ENCODE data around the gene SPATS1.

The SPATS1 gene

DNA sequence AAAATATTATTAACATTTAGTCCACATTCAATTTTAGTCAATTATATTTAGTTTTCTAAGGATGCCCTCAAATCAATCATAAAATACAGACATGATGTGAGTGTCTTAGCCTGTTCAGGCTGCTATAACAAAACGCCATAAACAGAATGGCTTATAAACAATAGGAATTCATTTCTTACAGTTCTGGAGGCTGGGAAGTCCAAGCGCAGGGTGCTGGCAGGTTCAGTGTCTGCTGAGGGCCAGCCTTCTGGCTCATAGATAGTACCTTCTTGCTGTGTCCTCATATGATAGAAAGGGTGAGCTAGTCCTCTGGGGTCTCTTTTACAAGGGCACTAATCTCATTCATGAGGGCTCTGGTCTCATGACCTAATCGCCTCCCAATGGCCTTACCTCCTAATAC, 35.0 kb downstream of the SPATS1 start:
- no peak overlapping the region for H3K4me3 ChIP-seq (ENCODE audit: low read depth, low read length)
- no peaks in the 10 kb centered on the region for H3K9me3 ChIP-seq (ENCODE audit: control insufficient read depth, low read length)
- no peak overlapping the region for H2AFZ ChIP-seq
- no peaks in the 10 kb centered on the region for H3K79me2 ChIP-seq
- no peak overlapping the region for H3K27ac ChIP-seq
- no peak overlapping the region for H3K9ac ChIP-seq
- TF ChIP-seq, protein P1, sequence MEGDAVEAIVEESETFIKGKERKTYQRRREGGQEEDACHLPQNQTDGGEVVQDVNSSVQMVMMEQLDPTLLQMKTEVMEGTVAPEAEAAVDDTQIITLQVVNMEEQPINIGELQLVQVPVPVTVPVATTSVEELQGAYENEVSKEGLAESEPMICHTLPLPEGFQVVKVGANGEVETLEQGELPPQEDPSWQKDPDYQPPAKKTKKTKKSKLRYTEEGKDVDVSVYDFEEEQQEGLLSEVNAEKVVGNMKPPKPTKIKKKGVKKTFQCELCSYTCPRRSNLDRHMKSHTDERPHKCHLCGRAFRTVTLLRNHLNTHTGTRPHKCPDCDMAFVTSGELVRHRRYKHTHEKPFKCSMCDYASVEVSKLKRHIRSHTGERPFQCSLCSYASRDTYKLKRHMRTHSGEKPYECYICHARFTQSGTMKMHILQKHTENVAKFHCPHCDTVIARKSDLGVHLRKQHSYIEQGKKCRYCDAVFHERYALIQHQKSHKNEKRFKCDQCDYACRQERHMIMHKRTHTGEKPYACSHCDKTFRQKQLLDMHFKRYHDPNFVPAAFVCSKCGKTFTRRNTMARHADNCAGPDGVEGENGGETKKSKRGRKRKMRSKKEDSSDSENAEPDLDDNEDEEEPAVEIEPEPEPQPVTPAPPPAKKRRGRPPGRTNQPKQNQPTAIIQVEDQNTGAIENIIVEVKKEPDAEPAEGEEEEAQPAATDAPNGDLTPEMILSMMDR (IDR thresholded peaks at IDR 0.05) = no peak
- H3K36me3 ChIP-seq (ENCODE audit: control insufficient read depth, insufficient read depth, low read length) = no peaks in the 10 kb centered on the region
- no peak overlapping the region for H3K4me2 ChIP-seq (ENCODE audit: low read length)
- no peaks in the 10 kb centered on the region for H3K4me1 ChIP-seq
- H3K27me3 ChIP-seq (ENCODE audit: control insufficient read depth, insufficient read depth, low read length) = no peaks in the 10 kb centered on the region

DNA sequence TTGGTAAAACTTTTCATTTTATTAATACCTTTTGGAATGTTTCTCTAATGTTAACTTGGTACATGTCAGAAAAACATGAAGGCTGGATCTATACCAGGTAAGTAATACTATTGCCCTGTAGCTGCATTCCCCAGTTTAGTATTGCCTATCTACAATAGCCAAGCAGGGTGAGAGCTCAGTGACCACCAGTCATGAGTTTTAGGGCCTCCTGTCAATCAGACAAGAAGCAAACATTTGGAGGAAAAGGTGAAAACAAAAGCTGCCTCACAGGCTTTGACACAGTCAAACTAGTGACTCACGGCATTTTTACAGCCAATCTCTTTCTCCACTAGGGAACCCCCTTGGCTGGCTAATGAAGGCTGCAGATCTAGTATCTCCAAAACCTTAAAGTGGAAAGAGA, 35.5 kb downstream of the SPATS1 start:
- H2AFZ ChIP-seq = no peak overlapping the region
- no peak overlapping the region for H3K4me2 ChIP-seq (ENCODE audit: low read length)
- no peak overlapping the region for H3K4me3 ChIP-seq (ENCODE audit: low read depth, low read length)
- H3K27ac ChIP-seq = no peak overlapping the region
- H3K36me3 ChIP-seq (ENCODE audit: control insufficient read depth, insufficient read depth, low read length) = no peaks in the 10 kb centered on the region
- H3K4me1 ChIP-seq = no peaks in the 10 kb centered on the region
- H3K27me3 ChIP-seq (ENCODE audit: control insufficient read depth, insufficient read depth, low read length) = no peaks in the 10 kb centered on the region
- H3K79me2 ChIP-seq = no peaks in the 10 kb centered on the region
- no peak overlapping the region for H3K9ac ChIP-seq
- H3K9me3 ChIP-seq (ENCODE audit: control insufficient read depth, low read length) = no peaks in the 10 kb centered on the region
- TF ChIP-seq, protein P1 (IDR thresholded peaks at IDR 0.05) = no peak

DNA sequence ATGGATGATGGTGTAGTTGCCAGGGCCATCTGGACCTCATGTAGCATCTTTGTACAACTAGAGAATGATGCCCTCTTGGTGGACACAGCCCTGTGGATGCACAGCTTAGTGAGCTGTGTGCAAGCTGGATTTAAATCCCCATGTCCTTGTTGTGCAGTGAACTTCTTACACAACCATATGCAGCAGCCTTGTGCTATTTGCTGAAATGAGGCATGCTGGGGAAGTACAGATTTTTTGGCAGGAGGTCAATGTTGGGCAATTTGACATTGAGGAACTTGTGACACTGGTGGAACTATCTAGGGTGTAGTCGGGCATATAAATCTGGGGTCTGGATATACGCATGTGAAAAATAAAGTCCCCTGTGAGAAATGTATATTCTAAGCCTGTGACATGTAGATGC, 39.3 kb downstream of the SPATS1 start:
- no peak overlapping the region for H3K27ac ChIP-seq
- no peaks in the 10 kb centered on the region for H3K9me3 ChIP-seq (ENCODE audit: control insufficient read depth, low read length)
- no peaks in the 10 kb centered on the region for H3K36me3 ChIP-seq (ENCODE audit: control insufficient read depth, insufficient read depth, low read length)
- H3K9ac ChIP-seq = no peak overlapping the region
- H3K79me2 ChIP-seq = no peaks in the 10 kb centered on the region
- H3K4me2 ChIP-seq (ENCODE audit: low read length) = no peak overlapping the region
- TF ChIP-seq, protein P1 (IDR thresholded peaks at IDR 0.05) = no peak
- H2AFZ ChIP-seq = no peak overlapping the region
- no peak overlapping the region for H3K4me3 ChIP-seq (ENCODE audit: low read depth, low read length)
- H3K4me1 ChIP-seq = peaks cover 2% of the 10 kb centered on the region
- H3K27me3 ChIP-seq (ENCODE audit: control insufficient read depth, insufficient read depth, low read length) = no peaks in the 10 kb centered on the region

DNA sequence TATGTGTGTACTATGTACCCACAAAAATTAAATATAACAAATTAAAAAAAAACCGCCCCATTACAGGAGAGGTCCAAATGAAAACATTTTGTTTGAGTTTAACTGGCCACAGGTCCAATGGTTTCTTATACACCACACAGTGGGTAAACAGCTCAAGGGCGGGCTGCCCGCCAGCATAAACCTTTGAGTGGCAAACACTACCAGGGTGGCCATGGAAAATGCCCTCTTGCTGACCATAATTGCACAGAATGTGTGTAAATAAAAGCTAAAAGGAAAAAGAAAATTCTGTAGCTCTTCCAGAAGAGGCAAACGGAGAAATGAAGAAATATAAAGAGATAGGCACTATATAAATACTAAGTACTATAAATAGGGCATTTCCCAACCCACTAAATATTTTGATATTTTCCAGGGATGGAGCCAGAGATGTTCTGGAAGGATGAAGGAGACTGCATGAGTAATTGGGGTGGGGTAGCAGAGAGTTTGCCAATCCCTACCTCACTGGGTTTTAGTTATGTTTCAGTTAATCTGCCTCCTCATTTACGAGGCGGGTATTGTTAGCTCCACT, 44.0 kb downstream of the SPATS1 start:
- Histone ChIP-seq H3K27ac (no peak overlapping the region), H2AFZ (peak overlapping the region; percentile 84), H3K9me3 (ENCODE audit: control insufficient read depth, low read length) (no peaks in the 10 kb centered on the region), H3K27me3 (ENCODE audit: control insufficient read depth, insufficient read depth, low read length) (no peaks in the 10 kb centered on the region), H3K79me2 (peaks cover 23% of the 10 kb centered on the region), H3K4me2 (ENCODE audit: low read length) (no peak overlapping the region), H3K4me3 (ENCODE audit: low read depth, low read length) (no peak overlapping the region), H3K9ac (no peak overlapping the region), H3K4me1 (peaks cover 11% of the 10 kb centered on the region), H3K36me3 (ENCODE audit: control insufficient read depth, insufficient read depth, low read length) (no peaks in the 10 kb centered on the region)
- TF ChIP-seq, protein P1 (IDR thresholded peaks at IDR 0.05) = no peak

DNA sequence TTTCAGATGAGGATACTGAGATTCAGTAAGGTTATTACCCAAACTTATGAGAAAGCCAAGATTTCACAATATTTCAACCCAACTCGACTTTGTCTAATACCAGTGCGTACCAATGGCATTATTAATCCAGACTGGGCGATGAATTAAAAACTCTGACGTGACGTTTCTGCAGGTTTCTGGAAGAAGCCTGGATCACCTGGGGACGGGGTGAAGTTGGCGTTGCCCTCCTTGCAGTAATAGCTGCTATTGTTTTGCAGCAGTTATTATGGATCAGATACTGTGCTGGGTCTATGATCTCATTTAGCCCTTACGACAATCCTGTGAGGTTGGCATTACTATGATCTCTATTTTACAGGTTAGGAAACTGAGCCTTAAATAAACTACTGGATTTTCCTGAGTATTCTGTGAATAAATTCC, 44.5 kb downstream of the SPATS1 start:
- Histone ChIP-seq H3K36me3 (ENCODE audit: control insufficient read depth, insufficient read depth, low read length) (no peaks in the 10 kb centered on the region), H3K9ac (no peak overlapping the region), H3K79me2 (peaks cover 26% of the 10 kb centered on the region), H3K27ac (peak overlapping the region; percentile 94), H3K27me3 (ENCODE audit: control insufficient read depth, insufficient read depth, low read length) (no peaks in the 10 kb centered on the region), H3K4me3 (ENCODE audit: low read depth, low read length) (peak overlapping the region; percentile 96), H3K4me1 (peaks cover 11% of the 10 kb centered on the region), H3K4me2 (ENCODE audit: low read length) (peak overlapping the region; percentile 83), H3K9me3 (ENCODE audit: control insufficient read depth, low read length) (no peaks in the 10 kb centered on the region), H2AFZ (peak overlapping the region; percentile 84)
- TF ChIP-seq, protein P1 (IDR thresholded peaks at IDR 0.05) = no peak

All from parathyroid adenoma (tissue), 2 donors.